ENCODE measurements around the gene KCNJ12.
"Not testable (repeated sequence)": the region's sequence is repeated elsewhere in the genome, so short reads cannot be mapped to it uniquely, and the experiment has no call there.

Gene KCNJ12

GRCh38 chr17:21385281-21385845 lies 9.2 kb downstream of the KCNJ12 start:
- DNase-seq (ENCODE audit: low read depth in 3 of 3), result no peak

DNA sequence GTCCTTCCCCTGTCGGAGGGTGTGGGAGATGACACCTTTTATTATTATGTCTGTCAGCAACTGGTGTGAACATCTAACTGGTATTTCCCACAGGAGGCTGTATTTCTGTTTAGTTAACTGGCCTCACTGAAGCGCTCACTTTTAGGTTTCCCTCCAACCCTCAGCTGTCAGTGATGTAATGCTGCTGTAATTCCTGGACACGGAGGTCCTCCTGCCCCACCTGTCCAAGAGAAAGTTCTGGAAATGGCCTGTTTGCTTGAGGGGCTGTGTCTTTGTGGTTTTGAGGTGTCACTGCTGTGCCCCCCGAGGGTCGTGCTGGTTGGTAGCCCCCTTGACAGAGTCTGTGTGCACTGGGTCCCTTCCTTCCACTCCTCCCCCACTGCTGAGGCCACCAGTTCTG lies 11.5 kb downstream of the KCNJ12 start:
- no peak for DNase-seq (ENCODE audit: low read depth in 3 of 3)

GRCh38 chr17:21388066-21388465 lies 11.9 kb downstream of the KCNJ12 start:
- no peak for DNase-seq (ENCODE audit: low read depth in 3 of 3)

DNA sequence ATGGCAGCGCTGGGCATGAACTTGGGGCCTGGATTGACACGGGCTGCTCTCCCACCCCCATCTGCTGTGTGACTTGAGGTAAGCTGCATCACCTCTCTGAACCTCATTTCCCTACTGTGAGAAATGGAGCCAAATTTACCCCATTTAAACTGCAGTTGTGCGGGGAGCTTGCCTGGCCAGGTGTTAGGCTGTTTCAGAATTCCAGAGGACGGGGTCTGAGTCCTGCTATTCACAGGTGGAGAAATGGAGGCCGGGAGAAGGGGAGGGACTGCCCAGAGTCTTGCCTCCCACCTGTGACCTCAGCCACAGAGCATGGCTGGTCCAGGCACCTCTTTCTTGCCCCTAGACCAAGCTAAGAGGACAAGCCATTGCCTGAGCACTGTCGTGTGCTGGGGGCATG lies 12.8 kb downstream of the KCNJ12 start:
- DNase-seq (ENCODE audit: low read depth in 3 of 3), result no peak

DNA sequence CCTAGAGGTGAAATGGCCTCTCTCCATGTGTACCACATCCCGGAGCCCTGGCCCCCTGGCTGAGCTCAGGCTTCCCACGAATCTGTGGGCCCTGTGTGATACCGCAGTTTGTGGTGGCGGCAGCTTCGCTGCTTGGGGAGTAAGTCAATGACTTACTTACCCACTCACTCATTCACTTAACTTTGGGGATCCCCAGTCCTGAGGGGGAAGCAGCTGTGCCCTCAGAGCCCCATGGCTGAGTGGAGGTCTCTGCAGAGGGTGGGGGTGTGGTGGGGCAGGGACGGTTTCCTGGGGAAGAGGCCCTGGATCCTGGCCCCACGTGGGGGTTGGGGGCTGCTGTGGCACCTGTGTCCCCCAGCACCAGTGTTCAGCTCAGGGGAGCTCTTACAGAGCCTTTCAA lies 13.2 kb downstream of the KCNJ12 start:
- no peak for DNase-seq (ENCODE audit: low read depth in 3 of 3)

DNA sequence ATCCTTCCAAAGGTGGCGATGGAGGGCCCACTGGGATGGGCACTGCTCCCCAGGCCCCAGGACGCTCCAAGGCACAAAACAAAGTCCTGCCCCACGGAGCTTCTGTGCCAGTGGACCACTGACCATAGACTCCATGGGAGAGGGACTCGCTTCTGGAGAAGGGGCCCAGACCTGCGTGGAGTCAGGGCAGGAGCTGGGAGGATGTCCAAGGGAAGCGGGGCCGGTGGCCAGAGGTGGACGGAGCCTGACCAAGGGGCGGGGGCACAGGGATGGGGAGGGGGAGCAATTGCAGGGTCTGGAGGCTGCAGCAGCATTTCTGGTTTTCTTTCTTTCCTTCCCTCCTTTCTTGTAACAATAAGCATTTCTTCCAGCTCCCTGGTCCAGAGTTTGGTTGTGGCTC lies 14.1 kb downstream of the KCNJ12 start:
- DNase-seq (ENCODE audit: low read depth in 3 of 3), result no peak

DNA sequence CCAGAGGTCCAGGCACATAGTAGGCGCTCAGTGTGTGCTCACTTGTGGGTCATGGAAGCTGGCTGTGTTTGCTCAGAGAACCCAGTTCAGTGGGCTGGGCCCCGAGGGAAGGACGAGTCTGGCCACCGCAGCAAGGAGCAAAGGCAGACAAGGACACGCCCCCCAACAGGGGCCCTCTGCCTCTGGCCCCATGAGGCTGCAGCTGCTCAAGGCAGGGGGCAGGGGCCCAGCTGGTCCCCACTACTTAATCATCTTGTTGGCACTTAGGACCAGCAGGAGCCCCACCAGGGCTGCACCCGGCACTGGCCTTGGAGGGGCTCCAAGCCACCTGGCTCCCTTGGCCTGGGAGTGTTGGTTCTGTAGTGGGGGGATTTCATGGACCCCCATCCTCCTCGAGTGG lies 16.1 kb downstream of the KCNJ12 start:
- DNase-seq (ENCODE audit: low read depth in 3 of 3), result no peak

- no peak for DNase-seq (ENCODE audit: low read depth in 3 of 3)
Observed at GRCh38 chr17:21394265-21394664, 18.1 kb downstream of the KCNJ12 start.

DNA sequence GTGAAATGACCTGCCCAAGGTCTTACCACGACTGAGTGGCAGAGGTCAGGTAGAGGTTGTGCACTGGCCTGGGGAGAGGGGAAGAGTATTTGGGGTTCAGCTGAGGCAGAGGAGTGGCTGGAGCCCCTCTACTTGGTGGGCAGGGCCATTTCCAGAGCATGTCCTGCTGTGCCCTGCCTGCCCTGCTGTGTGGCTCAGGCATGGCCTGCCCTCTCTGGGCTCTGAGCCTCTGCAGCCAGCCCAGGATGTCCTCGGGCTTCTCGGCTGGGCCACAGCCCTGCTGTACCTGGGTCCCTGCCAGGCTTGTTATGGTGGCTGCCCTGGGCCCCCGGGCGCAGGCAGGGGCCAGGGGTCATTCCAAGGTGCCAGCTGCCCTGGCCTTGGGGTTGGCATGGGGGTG lies 19.6 kb downstream of the KCNJ12 start:
- no peak for DNase-seq (ENCODE audit: low read depth in 3 of 3)

DNA sequence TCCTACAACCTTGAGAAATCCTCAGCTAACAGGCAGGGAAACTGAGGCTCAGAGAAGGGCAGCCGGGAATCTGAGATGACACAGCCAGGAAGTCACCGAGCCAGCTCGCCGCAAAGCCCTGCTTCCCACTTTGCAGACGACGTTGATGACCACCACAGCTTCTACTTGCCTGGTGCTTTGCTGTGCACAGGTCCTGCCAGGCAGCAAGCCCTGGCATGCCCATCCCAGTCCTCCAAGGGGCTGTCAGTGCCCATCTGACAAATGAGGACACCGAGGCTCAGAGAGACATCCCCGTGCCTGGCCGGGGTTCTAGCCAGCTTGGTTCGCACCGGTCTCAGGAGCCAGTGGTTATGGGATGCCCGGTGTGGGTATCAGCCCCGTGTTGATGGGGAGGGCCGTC lies 20.1 kb downstream of the KCNJ12 start:
- DNase-seq (ENCODE audit: low read depth in 3 of 3), result no peak

GRCh38 chr17:21397341-21398190 lies 21.4 kb downstream of the KCNJ12 start:
- DNase-seq (ENCODE audit: low read depth in 3 of 3), result no peak

- DNase-seq (ENCODE audit: low read depth in 3 of 3), result no peak
Observed at GRCh38 chr17:21399474-21400186, 23.5 kb downstream of the KCNJ12 start.

DNA sequence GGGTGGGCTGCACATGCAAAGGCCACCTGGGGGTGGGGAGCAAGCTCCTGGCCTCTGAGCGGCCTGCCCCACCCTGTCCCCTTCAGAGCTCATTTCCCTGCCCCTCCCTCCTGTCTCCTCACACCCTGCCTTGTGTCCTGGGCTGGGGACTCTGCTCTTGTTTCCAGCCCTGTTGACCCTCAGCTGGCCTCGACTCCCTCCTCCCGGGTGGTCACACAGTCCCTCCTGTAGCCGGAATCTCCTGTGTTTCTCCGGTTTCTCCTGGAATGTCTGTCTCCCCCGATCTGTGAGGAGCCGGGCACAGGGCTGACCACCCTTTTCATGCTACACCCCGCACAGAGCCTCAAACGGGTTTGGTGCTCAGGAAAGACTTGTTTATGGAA lies 24.0 kb downstream of the KCNJ12 start:
- not testable (repeated sequence) for DNase-seq (ENCODE audit: low read depth in 3 of 3)

DNA sequence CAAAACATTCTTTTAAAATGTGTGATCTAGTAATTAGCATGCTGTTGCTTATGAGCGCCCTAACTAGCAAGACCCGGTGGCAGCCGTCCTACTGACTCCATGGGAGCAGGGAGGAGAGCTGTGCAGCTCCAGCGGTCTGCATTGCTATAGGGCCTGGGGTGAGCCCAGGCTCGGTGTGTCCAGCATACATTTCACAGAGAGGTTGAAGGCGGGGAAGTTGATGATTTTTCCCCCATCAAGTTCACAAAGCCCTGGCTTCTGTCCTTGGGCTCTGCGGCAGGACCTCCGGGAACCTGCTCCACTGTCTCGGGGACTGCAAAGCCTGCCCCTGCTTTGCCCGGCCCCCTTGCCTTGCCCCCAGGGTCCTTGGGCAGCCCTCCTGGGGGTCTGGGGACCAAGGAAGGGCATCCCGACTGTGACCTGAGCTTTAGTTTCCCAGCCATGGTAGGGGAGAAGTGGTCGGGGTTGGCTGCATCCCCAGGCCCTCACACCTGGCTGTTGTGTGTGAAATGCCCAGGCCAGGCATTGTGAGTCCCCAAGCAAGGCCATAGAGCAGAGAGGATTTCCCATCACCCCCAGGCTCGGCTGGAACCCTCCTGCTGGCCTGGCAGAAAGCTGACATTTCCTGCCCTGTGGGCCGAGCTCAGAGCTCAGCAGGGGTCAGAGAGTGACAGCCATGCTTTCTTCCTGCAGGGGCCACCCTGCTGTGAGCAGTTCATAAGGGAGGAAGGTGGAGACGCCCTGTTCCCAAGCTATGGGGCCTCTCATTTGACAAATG lies 24.8 kb downstream of the KCNJ12 start:
- no peak for DNase-seq (ENCODE audit: low read depth in 3 of 3)

- DNase-seq (ENCODE audit: low read depth in 3 of 3), result not testable (repeated sequence)
Observed at GRCh38 chr17:21402166-21402571, 26.0 kb downstream of the KCNJ12 start.

- DNase-seq (ENCODE audit: low read depth in 3 of 3), result not testable (repeated sequence)
Observed at GRCh38 chr17:21402926-21403325, 26.8 kb downstream of the KCNJ12 start.

- DNase-seq (ENCODE audit: low read depth in 3 of 3), result not testable (repeated sequence)
Observed at GRCh38 chr17:21404106-21404505, 27.9 kb downstream of the KCNJ12 start.

GRCh38 chr17:21404539-21404938 lies 28.4 kb downstream of the KCNJ12 start:
- DNase-seq (ENCODE audit: low read depth in 3 of 3), result not testable (repeated sequence)

- DNase-seq (ENCODE audit: low read depth in 3 of 3), result not testable (repeated sequence)
Observed at GRCh38 chr17:21404956-21405731, 29.0 kb downstream of the KCNJ12 start.

DNA sequence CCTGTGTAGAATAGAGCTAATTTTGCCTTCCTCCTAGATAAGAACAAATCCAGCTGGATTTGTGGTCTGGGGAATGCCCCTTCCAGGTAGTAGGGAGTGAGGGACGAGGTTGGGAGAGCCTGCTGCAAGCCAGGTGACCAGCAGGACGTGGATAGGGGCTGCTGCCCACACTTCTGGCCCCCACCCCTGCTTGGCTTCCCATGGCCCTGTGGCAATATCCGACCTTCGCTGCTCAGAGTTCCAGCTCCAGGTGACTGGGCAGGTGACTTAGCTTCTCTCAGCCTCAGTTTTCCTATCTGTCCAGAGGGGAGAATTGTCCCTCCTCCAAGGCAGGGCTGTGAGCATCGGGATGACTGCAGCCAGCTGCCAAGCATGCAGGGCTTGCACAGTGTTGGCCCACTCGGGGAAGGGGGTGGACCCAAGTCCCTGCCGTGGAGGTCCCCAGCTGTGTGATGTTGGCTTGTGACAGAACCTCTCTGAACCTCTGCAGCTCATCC lies 29.8 kb downstream of the KCNJ12 start:
- DNase-seq (ENCODE audit: low read depth in 3 of 3), result not testable (repeated sequence)
